Measurements from ENCODE around the gene KCNF1.
"Not testable (repeated sequence)": the region's sequence is repeated elsewhere in the genome, so short reads cannot be mapped to it uniquely, and the experiment has no call there.

The KCNF1 gene

GRCh38 chr2:10947446-10948187, 35.9 kb downstream of the KCNF1 start:
- DNase-seq, result no peak

GRCh38 chr2:10948188-10948564, 36.4 kb downstream of the KCNF1 start:
- no peak for DNase-seq

GRCh38 chr2:10948606-10949230, 37.0 kb downstream of the KCNF1 start:
- no peak for DNase-seq

GRCh38 chr2:10949835-10950234, 38.1 kb downstream of the KCNF1 start:
- DNase-seq, result no peak

GRCh38 chr2:10951558-10952414, 40.1 kb downstream of the KCNF1 start:
- no peak for DNase-seq

- no peak for DNase-seq
Measured at GRCh38 chr2:10954416-10954815, 42.7 kb downstream of the KCNF1 start.

GRCh38 chr2:10954856-10955818, 43.4 kb downstream of the KCNF1 start:
- no peak for DNase-seq

- no peak for DNase-seq
Measured at GRCh38 chr2:10956006-10956790, 44.5 kb downstream of the KCNF1 start.

GRCh38 chr2:10957391-10957790, 45.7 kb downstream of the KCNF1 start:
- DNase-seq, result no peak

GRCh38 chr2:10958452-10958851, 46.7 kb downstream of the KCNF1 start:
- not testable (repeated sequence) for DNase-seq

- DNase-seq, result no peak
Measured at GRCh38 chr2:10960606-10961489, 49.1 kb downstream of the KCNF1 start.

GRCh38 chr2:10961490-10961875, 49.7 kb downstream of the KCNF1 start:
- no peak for DNase-seq

GRCh38 chr2:10962004-10962403, 50.3 kb downstream of the KCNF1 start:
- DNase-seq, result no peak

- DNase-seq, result no peak
Measured at GRCh38 chr2:10963155-10963554, 51.4 kb downstream of the KCNF1 start.
